Measurements from ENCODE around the gene RPP21. TPM values are rescaled to one million over a fixed set of nuclear protein-coding genes. Genes with fewer than 3 reads are reported as not detected.

The RPP21 gene
- total RNA-seq, 1 donor from 2014 or later, result 262 TPM

DNA sequence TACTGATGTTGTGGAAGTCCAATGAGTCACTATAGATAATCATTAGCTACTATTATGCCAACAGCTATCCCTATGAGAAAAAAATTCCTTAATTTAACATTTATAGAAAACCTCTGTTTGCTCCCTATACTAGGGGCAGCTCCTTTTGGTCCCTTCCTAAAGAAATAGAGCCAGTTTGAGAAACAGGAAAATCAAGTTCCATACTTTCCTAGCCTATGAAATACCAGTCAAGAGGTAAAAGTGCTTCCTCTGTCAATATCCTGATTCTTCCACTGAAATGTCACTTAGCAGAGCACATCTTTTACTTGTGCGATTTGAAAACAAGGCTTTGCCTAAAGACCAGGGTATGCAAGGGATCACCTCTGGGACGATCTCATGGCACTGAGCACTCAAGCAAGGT is 32.7 kb upstream of the RPP21 start:
- DNase-seq (ENCODE audit: low spot score in 2 of 2), result no peak

DNA sequence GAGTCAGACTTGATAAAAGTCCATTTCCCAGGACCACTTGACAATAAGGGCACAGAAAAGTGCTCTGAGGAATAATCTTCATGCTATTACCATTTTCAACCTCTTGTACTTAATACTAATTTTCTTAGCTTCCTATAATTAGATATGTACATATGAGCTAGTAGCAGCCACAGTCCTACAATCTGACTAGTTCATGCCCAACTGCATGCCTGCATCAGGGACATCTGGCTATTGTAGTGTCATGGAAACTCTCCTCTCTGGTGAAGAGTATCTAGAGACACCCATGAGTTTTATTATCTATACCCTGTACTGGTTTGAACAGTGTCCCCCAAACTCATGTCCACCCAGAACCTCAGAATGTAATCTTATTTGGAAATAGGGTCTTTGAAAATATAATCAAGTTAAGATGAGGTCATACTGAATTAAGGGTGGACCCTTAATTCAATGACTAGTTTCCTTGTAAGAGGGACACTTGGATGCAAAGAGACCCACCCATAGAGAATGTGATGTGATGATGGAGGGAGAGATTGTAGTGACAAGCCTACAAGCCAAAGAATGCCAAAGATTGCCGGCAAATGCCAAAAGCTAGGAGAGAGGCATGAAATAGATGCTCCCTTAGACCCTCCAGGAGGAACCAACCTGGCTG is 32.2 kb upstream of the RPP21 start:
- DNase-seq (ENCODE audit: low spot score in 2 of 2), result no peak
- H3K4me3 ChIP-seq, result no peak overlapping the region
- H3K4me1 ChIP-seq, result no peaks in the 10 kb centered on the region
- intact Hi-C loops (cut with DNase I), result no loop called here
- H3K27ac ChIP-seq, result no peak overlapping the region
- peaks cover 9 to 16% of the 10 kb centered on the region in 2 donors for H3K36me3 ChIP-seq
- H3K9me3 ChIP-seq, result no peaks in the 10 kb centered on the region
- TF ChIP-seq, protein P1, sequence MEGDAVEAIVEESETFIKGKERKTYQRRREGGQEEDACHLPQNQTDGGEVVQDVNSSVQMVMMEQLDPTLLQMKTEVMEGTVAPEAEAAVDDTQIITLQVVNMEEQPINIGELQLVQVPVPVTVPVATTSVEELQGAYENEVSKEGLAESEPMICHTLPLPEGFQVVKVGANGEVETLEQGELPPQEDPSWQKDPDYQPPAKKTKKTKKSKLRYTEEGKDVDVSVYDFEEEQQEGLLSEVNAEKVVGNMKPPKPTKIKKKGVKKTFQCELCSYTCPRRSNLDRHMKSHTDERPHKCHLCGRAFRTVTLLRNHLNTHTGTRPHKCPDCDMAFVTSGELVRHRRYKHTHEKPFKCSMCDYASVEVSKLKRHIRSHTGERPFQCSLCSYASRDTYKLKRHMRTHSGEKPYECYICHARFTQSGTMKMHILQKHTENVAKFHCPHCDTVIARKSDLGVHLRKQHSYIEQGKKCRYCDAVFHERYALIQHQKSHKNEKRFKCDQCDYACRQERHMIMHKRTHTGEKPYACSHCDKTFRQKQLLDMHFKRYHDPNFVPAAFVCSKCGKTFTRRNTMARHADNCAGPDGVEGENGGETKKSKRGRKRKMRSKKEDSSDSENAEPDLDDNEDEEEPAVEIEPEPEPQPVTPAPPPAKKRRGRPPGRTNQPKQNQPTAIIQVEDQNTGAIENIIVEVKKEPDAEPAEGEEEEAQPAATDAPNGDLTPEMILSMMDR (IDR thresholded peaks at IDR 0.05), result no peak
- H3K27me3 ChIP-seq, result no peaks in the 10 kb centered on the region

More for the DNA sequence above, 32.7 kb upstream of the RPP21 start:
- intact Hi-C loops (cut with DNase I), result no loop called here
- H3K27me3 ChIP-seq, result no peaks in the 10 kb centered on the region
- H3K4me3 ChIP-seq, result no peak overlapping the region
- no peak overlapping the region for H3K27ac ChIP-seq
- H3K9me3 ChIP-seq, result no peaks in the 10 kb centered on the region
- TF ChIP-seq, protein P1 (IDR thresholded peaks at IDR 0.05), result no peak
- no peaks in the 10 kb centered on the region for H3K4me1 ChIP-seq
- peaks cover 9 to 16% of the 10 kb centered on the region in 2 donors for H3K36me3 ChIP-seq

DNA sequence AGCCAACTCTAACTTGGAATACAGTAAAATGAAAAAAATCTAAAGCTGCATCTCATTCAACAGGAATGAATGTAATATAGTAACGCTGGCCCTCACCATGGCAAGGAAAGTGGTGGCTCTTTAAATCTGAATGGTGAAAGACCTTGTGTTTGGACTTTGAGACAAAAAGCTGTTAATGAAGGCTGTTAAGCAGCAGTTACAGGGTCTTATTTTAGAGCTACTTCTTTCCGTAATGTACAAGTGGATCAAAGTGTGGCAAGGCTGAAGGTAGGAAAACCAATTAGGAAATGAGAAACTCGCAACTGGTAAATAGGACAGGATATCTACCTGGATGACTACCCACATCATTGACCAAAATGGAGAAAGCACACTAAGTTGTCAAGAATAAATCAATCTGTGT is 29.8 kb upstream of the RPP21 start:
- DNase-seq (ENCODE audit: low spot score in 2 of 2), result no peak
- Histone ChIP-seq H3K36me3 (peaks cover 5 to 17% of the 10 kb centered on the region in 2 donors), H3K4me1 (no peaks in the 10 kb centered on the region), H3K4me3 (no peak overlapping the region), H3K27ac (no peak overlapping the region), H3K9me3 (no peaks in the 10 kb centered on the region), H3K27me3 (no peaks in the 10 kb centered on the region)
- intact Hi-C loops (cut with DNase I), result no loop called here
- TF ChIP-seq, protein P1 (IDR thresholded peaks at IDR 0.05), result no peak

DNA sequence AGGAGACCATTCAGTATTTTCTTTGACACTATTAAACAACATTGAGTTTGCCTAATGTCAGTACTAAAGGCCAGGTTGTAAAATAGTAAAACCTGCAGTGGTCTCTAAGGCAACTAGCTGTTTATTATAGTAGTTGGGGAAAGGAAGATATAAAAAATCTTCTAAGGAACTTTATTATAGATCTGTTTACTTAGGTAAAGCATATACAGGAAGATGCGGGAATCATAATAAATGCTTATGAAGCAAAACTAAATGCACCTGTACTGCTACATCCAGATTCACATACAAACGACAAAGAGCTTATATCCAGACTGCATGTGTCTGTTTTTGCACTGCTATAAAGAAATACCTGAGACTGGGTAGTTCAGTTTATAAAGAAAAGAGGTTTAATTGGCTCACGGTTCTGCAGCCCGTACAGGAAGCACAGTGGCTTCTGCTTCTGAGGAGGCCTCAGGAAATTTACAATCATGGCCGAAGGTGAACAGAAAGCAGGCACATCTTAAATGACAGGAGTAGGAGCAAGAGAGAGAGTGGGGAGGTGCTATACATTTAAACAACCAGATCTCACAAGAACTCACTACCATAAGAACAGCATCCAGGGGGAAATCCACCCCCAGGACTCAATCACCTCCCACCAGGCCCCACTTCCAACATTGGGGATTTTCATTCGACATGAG is 26.9 kb upstream of the RPP21 start:
- Histone ChIP-seq H3K4me1 (no peaks in the 10 kb centered on the region), H3K27ac (no peak overlapping the region), H3K36me3 (peaks cover 0 to 15% of the 10 kb centered on the region in 2 donors), H3K9me3 (no peaks in the 10 kb centered on the region), H3K4me3 (no peak overlapping the region), H3K27me3 (no peaks in the 10 kb centered on the region)
- TF ChIP-seq, protein P1 (IDR thresholded peaks at IDR 0.05), result no peak
- no peak for DNase-seq (ENCODE audit: low spot score in 2 of 2)
- intact Hi-C loops (cut with DNase I), result no loop called here

DNA sequence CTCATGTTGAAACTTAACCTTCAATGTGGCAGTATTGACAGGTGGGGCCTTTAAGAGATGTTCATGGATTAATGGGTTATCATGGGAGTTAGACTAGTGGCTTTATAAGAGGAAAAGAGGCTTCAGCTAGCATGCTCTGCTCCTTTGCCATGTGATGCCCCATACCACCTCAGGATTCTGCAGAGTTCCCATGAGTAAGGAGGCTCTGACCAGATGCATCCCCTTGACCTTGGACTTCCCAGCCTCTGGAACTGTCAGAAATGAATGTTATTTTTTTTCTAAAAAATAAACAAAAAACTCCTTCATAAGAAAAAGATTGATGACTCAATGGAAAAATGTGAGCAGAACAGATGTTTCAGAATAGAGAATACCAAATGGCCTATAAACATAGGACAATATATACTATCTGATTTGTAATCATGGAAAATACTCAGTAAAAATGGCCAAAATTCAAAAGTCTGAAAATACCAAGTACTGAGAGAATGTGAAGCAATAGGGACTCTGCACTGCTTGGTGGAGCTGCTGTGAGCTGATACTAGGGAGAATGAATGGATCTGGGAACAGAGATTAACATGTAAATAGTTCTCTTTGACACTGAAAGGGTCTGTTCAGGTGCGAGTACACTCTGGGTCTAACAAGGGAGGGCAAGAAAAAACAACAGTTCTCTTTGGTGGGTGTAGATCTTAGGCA is 25.7 kb upstream of the RPP21 start:
- TF ChIP-seq, protein P1 (IDR thresholded peaks at IDR 0.05), result no peak
- DNase-seq (ENCODE audit: low spot score in 2 of 2), result no peak
- Histone ChIP-seq H3K27me3 (no peaks in the 10 kb centered on the region), H3K4me3 (no peak overlapping the region), H3K36me3 (peaks cover 0 to 5% of the 10 kb centered on the region in 2 donors), H3K9me3 (no peaks in the 10 kb centered on the region), H3K27ac (no peak overlapping the region), H3K4me1 (no peaks in the 10 kb centered on the region)
- intact Hi-C loops (cut with DNase I), result no loop called here

Measured in ascending aorta (tissue), 2 donors.